Central memory CD8-positive, alpha-beta T cell (primary cell): ENCODE data around the gene PDE4B.
"Not testable (repeated sequence)": the region's sequence is repeated elsewhere in the genome, so short reads cannot be mapped to it uniquely, and the experiment has no call there.

Experiments used
- ATAC-seq: fragments of 150-1000 bp; cut with Tn5 transposase; replicated peaks from 2 replicates; pipeline ENCODE4 v1.10.0; 2022; ENCODE audit warnings: mild to moderate bottlenecking, moderate FRiP score, moderate number of reproducible peaks; ENCODE audit not compliant: poor library complexity, severe bottlenecking; ENCODE audit errors: extremely low read depth
- DNase-seq, 2 donors: peaks; one replicate each; pipeline ENCODE4 v3.0.0; 2021; ENCODE audit warnings: low spot score in 2 of 2
- H3K27ac Mint-ChIP-seq: one replicate; pipeline ENCODE4 v1.8.0; 2022; ENCODE audit warnings: low read depth, mild to moderate bottlenecking, moderate library complexity, mixed read lengths
- H3K27me3 Mint-ChIP-seq: one replicate; pipeline ENCODE4 v1.8.0; 2022; ENCODE audit warnings: mixed read lengths
- H3K36me3 Mint-ChIP-seq: one replicate; pipeline ENCODE4 v1.8.0; 2022; ENCODE audit warnings: mild to moderate bottlenecking, moderate library complexity, mixed read lengths; ENCODE audit not compliant: insufficient read depth
- H3K4me1 Mint-ChIP-seq: one replicate; pipeline ENCODE4 v1.8.0; 2022; ENCODE audit warnings: mixed read lengths
- H3K4me3 Mint-ChIP-seq: one replicate; pipeline ENCODE4 v1.8.0; 2022; ENCODE audit warnings: mild to moderate bottlenecking, moderate library complexity, mixed read lengths
- H3K9me3 Mint-ChIP-seq: one replicate; pipeline ENCODE4 v1.8.0; 2022; ENCODE audit warnings: mixed read lengths

The PDE4B gene

DNA sequence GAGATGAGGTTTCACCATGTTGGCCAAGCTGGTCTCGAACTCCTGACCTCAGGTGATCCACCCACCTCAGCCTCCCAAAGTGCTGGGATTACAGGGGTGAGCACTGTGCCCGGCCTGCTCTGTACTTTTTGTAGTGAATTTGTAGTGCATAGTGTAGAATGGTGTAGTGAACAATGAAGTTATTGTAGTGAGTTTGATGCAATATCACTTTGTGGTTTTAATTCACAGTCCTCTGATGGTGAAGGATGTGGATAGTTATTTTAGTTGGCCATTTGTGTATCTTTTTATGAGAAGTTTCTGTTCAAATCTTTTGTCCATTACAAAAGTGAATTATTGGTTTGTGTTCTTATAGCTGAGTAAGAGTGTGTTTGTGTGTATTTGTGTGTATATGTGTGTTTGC is 57.6 kb downstream of the PDE4B start:
- Mint-ChIP-seq H3K4me1 (no peaks in the 10 kb centered on the region), H3K9me3 (peaks cover 11% of the 10 kb centered on the region), H3K4me3 (no peak overlapping the region), H3K27ac (no peak overlapping the region), H3K27me3 (no peaks in the 10 kb centered on the region), H3K36me3 (no peaks in the 10 kb centered on the region)
- DNase-seq (no peak), ATAC-seq (no peak)

DNA sequence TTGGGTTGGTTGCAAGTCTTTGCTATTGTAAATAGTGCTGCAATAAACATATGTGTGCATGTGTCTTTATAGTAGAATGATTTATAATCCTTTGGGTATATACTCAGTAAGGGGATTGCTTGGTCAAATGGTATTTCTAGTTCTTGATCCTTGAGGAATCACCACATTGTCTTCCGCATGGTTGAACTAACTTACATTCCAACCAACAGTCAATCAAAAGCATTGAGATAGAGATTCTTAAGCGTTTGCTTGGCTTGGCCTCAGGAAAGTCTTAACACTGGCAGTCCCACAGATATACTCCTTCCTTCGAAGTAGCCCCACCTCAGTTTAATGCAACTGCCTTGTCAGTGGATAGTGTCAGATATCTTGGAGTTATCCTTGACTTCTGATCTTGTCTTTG is 63.9 kb downstream of the PDE4B start:
- H3K4me1 Mint-ChIP-seq, H3K4me3 Mint-ChIP-seq, DNase-seq, H3K36me3 Mint-ChIP-seq, H3K27ac Mint-ChIP-seq, ATAC-seq, H3K27me3 Mint-ChIP-seq, H3K9me3 Mint-ChIP-seq: not testable (repeated sequence)

DNA sequence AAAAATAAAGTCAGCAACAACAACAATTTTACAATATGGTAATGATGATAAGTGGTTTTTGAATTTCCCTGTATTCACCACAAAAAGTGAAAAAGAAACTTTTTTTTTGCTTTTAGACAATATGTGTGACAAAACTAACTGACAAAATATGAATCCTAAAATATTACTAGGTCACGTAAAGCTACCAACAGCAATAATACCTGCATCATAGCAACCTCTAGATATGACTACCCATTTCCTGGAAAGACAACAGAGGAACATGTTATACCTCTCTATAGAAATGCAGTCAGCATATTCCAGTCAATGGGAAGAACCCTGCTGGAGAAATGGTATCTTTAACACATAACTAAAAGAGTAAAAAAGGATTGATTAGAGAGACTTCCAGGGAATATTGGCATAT is 73.7 kb downstream of the PDE4B start:
- DNase-seq = no peak
- no peak for ATAC-seq
- Mint-ChIP-seq H3K4me3 (no peak overlapping the region), H3K9me3 (peaks cover 17% of the 10 kb centered on the region), H3K4me1 (no peaks in the 10 kb centered on the region), H3K36me3 (no peaks in the 10 kb centered on the region), H3K27me3 (peaks cover 52% of the 10 kb centered on the region), H3K27ac (no peak overlapping the region)

DNA sequence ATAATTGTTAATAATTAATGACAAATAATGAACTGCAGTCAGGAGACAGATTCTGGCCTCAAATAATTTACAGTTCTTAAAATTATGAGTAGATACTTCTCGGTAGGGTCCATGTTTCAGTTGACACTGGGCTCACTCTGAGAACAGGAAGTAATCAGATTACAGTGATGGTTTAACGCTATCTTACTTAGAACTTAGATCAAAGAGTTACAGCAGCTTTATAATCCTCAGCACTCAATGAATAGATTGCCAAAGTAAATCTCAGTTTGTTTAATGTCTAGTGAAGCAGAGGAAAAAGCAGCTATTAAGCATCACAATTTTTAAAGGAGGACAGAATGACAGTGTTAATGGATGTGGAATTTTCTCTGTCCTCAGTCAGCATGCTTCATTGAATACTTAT is 79.6 kb downstream of the PDE4B start:
- H3K36me3 Mint-ChIP-seq = no peaks in the 10 kb centered on the region
- H3K9me3 Mint-ChIP-seq = peaks cover 6% of the 10 kb centered on the region
- H3K4me1 Mint-ChIP-seq = no peaks in the 10 kb centered on the region
- DNase-seq (no peak), ATAC-seq (no peak)
- H3K27ac Mint-ChIP-seq = no peak overlapping the region
- H3K27me3 Mint-ChIP-seq = peaks cover 26% of the 10 kb centered on the region
- H3K4me3 Mint-ChIP-seq = no peak overlapping the region

DNA sequence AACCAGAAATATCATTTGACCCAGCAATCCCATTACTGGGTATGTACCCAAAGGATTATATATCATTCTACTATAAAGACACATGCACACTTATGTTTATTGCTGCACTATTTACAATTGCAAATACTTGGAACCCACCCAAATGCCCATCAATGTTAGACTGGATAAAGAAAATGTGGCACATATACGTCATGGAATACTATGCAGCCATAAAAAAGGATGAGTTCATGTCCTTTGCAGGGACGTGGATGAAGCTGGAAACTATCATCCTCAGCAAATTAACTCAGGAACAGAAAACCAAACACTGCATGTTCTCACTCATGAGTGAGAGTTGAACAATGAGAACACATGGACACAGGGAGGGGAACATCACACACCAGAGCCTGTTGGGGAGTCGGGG is 85.6 kb downstream of the PDE4B start:
- not testable (repeated sequence) for H3K4me3 Mint-ChIP-seq, H3K9me3 Mint-ChIP-seq, H3K27me3 Mint-ChIP-seq, H3K27ac Mint-ChIP-seq, H3K36me3 Mint-ChIP-seq, H3K4me1 Mint-ChIP-seq, ATAC-seq, DNase-seq

DNA sequence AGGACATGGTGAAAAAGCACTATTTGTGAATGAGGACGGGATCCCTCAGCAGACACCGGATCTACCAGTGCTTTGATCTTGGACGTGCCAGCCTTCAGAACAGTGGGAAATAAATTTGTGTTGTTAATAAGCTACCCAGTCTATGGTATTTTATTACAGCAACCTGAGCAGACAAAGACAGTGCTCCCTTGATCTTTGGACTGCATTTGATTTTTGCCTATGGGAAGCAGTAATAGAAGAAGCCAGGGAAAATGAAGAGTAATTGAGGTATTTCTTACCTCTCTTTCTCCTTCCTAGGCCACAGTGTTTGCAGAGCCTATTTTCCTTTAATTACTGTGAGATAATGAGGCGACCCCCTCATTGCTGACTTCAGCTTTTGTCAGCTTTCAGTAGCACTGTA is 87.9 kb downstream of the PDE4B start:
- H3K27ac Mint-ChIP-seq = no peak overlapping the region
- no peaks in the 10 kb centered on the region for H3K4me1 Mint-ChIP-seq

DNA sequence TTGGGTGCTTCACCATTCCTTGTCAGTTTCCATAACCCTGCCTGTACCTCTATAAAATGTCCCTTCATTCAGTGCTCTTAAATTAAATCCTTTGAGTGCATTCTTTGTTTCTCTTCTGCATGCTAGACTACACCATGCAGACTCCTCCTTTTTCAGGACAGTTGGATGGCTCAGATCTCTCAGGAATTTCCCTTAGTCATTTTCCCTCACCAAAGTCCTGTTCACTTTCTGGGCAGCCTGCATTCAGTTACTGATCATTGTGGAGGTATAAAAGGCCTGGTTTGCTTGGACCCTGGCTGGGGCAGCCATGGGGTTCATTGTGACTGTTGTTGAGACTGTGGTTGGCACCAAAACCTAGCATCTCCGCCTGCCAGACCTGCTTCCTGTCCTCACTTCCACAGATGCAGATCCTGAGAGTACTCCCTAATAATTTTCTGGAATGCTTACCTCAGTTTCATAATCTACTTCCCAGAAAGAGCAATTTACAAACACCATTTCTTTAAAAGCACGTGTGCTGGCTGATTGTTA is 88.4 kb downstream of the PDE4B start:
- H3K27ac Mint-ChIP-seq = no peak overlapping the region
- H3K27me3 Mint-ChIP-seq = no peaks in the 10 kb centered on the region
- no peak for DNase-seq
- no peak overlapping the region for H3K4me3 Mint-ChIP-seq
- no peaks in the 10 kb centered on the region for H3K9me3 Mint-ChIP-seq
- no peak for ATAC-seq
- H3K4me1 Mint-ChIP-seq = no peaks in the 10 kb centered on the region
- H3K36me3 Mint-ChIP-seq = no peaks in the 10 kb centered on the region

More for the DNA sequence above, 87.9 kb downstream of the PDE4B start:
- Mint-ChIP-seq H3K9me3 (no peaks in the 10 kb centered on the region), H3K4me3 (no peak overlapping the region), H3K36me3 (no peaks in the 10 kb centered on the region), H3K27me3 (no peaks in the 10 kb centered on the region)
- no peak for DNase-seq
- ATAC-seq = no peak

DNA sequence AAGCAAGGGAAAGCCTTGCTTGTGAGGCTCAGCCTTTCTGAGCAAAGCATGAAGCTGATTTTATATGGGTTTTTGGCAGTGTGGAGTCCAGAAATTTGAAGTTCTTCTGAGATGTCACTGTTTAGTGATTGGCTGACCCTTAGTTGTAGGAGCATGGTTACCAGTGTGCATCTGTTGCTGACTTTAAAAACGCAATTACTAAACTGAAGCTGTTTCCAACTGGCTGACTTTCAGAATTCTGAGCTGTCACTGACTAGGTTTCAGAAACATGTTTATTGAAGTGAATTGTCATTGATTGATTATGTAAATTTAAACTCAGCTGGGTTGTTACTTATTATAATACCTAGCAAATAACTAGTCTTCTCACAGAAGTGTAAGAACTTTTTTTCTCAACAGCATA is 89.4 kb downstream of the PDE4B start:
- Mint-ChIP-seq H3K27ac (no peak overlapping the region), H3K9me3 (no peaks in the 10 kb centered on the region), H3K4me3 (no peak overlapping the region), H3K27me3 (no peaks in the 10 kb centered on the region), H3K4me1 (no peaks in the 10 kb centered on the region), H3K36me3 (no peaks in the 10 kb centered on the region)
- DNase-seq (no peak), ATAC-seq (no peak)

DNA sequence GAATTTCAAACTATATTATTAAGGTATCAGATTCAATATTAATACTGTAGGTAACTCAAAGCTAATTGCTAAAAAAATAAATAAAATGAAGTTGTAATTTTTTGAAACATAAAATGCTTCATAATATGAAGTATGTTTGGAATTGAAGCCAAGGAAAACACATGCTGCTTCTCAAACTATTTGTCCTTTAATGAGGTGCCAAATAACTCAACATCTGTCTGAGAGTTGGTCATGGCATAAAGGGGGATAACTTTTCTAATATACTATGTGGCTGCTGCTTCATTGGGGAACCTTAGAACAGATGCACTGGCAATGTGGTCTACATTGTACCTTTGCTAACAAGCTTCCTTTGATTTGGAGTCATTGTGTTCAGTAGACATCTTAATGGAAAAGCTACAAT is 96.7 kb downstream of the PDE4B start:
- no peaks in the 10 kb centered on the region for H3K36me3 Mint-ChIP-seq
- H3K27ac Mint-ChIP-seq = no peak overlapping the region
- ATAC-seq = no peak
- no peak overlapping the region for H3K4me3 Mint-ChIP-seq
- no peak for DNase-seq
- H3K27me3 Mint-ChIP-seq = peaks cover 21% of the 10 kb centered on the region
- no peaks in the 10 kb centered on the region for H3K4me1 Mint-ChIP-seq
- no peaks in the 10 kb centered on the region for H3K9me3 Mint-ChIP-seq

DNA sequence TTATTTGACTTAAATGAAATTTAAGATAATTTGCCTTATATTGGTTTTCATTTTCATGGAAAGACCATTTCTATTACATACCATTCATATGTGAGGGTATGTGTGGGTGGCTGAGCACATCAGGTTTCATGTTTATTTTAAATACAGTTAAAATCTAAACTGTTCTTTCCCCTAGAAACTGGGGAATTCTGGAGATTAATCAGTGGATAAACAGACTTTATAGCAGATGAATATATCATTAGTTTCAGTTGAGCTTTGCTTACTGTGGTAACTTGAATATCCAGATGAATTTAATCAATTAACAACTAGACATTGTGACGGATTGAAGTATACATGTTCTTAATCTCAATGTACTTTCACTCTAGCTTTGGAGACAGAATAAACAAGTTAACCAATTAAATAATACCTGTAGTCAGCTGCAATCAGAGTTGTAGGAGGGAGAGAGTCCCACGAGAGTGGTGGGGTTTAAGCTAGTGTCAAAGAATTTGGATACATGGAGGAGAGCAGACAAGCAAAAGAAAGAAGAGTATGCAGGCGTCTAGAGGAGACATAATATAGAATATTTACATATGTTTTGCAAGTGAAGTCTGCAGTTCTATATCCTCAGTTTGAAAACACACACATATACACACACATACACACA is 97.6 kb downstream of the PDE4B start:
- no peak for DNase-seq
- Mint-ChIP-seq H3K27me3 (peaks cover 21% of the 10 kb centered on the region), H3K36me3 (no peaks in the 10 kb centered on the region), H3K4me1 (no peaks in the 10 kb centered on the region), H3K9me3 (no peaks in the 10 kb centered on the region), H3K27ac (no peak overlapping the region), H3K4me3 (no peak overlapping the region)
- ATAC-seq = no peak

DNA sequence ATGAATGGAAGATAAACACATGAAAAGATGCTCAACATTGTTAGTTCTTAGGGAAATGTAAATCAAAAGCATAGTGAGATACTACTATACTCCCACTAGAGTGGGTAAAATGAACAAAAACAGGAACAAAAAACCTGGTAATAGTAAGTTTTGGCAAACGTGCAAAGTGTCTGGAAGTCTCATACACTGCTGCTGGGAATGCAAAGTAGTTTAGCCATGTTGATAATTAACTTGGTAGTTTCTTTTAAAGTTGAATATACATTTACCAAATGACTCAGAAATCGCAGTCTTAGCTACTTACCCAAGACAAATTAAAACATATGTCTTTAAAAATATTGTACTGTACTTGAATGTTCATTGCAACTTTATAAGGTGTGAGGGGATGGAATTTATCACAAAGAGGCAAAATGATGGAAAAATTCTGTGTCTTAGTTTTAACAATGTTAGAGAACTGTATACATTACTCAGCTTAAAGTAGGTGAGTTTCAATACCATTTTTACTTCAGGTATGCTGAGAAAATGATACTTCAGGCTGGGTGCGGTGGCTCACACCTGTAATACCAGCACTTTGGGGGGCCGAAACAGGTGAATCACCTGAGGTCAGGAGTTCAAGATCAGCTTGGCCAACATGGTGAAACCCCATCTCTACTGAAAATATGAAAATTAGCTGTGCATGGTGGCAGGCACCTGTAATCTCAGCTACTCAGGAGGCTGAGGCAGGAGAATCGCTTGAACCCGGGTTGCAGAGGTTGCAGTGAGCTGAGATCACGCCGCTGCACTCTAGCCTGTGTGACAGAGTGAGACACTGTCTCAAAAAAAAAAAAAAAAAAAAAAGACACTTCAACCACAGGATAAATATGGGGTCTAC is 102.3 kb downstream of the PDE4B start:
- Mint-ChIP-seq H3K27me3 (peaks cover 41% of the 10 kb centered on the region), H3K36me3 (no peaks in the 10 kb centered on the region), H3K4me3 (no peak overlapping the region), H3K9me3 (no peaks in the 10 kb centered on the region), H3K27ac (no peak overlapping the region), H3K4me1 (no peaks in the 10 kb centered on the region)
- DNase-seq (no peak), ATAC-seq (no peak)

DNA sequence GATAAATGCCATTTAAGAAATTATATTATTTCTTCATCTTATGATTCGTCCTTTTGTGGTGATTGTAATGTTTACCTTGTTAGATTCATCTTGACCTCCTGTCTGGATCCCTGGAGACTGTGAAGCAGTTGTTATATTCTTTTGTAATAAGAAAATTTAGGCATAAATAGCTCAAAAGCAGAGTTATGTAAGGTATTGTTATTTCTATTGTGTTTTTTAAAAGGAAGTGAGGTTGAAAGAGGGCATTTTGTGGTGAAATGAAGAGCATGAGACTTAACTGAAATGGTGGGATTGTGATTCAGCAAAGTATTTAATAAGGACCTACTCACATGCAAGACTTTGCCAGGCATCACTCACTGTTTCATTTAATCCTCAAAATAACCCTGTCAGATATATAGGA is 104.0 kb downstream of the PDE4B start:
- Mint-ChIP-seq H3K9me3 (no peaks in the 10 kb centered on the region), H3K27ac (no peak overlapping the region), H3K4me3 (no peak overlapping the region), H3K27me3 (peaks cover 40% of the 10 kb centered on the region), H3K4me1 (no peaks in the 10 kb centered on the region), H3K36me3 (no peaks in the 10 kb centered on the region)
- ATAC-seq = no peak
- DNase-seq = no peak

DNA sequence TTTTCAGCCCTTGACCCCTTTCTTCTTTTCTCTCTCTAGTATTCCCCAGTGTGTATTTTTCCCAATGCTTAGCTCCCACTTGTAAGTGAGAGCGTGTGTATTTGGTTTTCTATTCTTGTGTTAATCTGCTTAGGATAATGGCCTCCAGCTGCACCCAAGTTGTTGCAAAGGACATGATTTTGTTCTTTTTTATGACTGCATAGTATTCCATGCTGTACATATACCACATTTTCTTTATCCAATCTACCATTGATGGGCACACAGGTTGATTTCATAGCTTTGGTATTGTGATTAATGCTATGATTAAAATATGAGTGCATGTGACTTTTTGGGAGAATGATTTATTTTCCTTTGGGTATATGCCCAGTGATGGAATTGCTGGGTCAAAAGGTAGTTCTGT is 104.8 kb downstream of the PDE4B start:
- DNase-seq = no peak
- peaks cover 47% of the 10 kb centered on the region for H3K27me3 Mint-ChIP-seq
- H3K4me3 Mint-ChIP-seq = no peak overlapping the region
- no peaks in the 10 kb centered on the region for H3K4me1 Mint-ChIP-seq
- no peaks in the 10 kb centered on the region for H3K9me3 Mint-ChIP-seq
- no peak overlapping the region for H3K27ac Mint-ChIP-seq
- H3K36me3 Mint-ChIP-seq = no peaks in the 10 kb centered on the region
- no peak for ATAC-seq
